Measurements from ENCODE around the gene ACACB. TPM values are rescaled to one million over a fixed set of nuclear protein-coding genes. Genes with fewer than 3 reads are reported as not detected.

ACACB gene
- total RNA-seq, 1 donor from 2014 or later, result 22.7 TPM

DNA sequence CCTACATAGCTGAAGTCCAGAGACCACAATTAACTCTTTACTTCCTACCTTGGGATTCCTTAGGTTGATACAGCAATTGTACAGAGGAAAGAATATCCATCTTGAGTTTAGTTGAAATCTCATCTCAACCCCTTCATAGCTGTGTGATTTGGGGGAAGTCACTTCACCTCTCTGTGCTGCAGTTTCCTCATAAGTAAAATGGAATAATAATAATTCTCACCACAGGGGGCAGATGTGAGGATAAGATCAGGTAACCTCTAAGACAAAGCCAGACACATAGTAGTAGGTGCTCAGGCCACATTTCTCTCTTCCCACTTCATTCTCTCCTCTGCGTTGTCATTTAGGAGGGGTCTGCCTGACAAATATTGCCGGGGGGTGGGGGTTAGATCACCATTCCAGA is 186.0 kb downstream of the ACACB start:
- Mint-ChIP-seq H3K9me3 (no peaks in the 10 kb centered on the region), H3K27ac (peak overlapping the region; percentile 42), H3K4me3 (no peak overlapping the region), H3K36me3 (no peaks in the 10 kb centered on the region), H3K27me3 (peaks cover 36% of the 10 kb centered on the region), H3K4me1 (ENCODE audit: unreplicated experiment) (peaks cover 6% of the 10 kb centered on the region)
- peak; percentile 32 for TF ChIP-seq CTCF (conservative IDR thresholded peaks at IDR 0.05)
- no peak for DNase-seq (ENCODE audit: extremely low spot score, unreplicated experiment)

GRCh38 chr12:109302770-109303169 is 186.4 kb downstream of the ACACB start:
- TF ChIP-seq CTCF (conservative IDR thresholded peaks at IDR 0.05), result peak; percentile 3

DNA sequence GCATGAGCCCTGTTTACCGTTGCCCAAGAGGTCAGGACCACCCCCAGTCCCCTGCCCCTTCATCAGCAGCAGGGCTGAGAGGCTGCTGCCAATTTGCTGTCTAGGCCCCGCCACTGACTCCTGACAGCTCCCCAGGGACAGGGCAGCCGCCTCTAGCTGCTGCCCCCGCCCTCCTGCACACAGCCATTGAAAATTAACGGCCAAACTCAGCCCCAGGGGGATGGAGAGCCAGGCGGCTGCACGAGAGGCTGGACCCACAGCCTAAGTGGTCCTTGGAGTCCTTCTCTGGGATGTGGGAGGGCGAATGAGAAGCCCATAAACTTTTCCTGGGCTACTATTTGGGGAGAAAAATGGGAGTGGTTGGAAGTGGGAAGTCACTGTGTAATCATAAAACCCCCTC is 188.1 kb downstream of the ACACB start:
- Mint-ChIP-seq H3K36me3 (no peaks in the 10 kb centered on the region), H3K4me3 (no peak overlapping the region), H3K4me1 (ENCODE audit: unreplicated experiment) (peaks cover 6% of the 10 kb centered on the region), H3K27ac (no peak overlapping the region), H3K27me3 (peaks cover 55% of the 10 kb centered on the region), H3K9me3 (no peaks in the 10 kb centered on the region)
- TF ChIP-seq CTCF (conservative IDR thresholded peaks at IDR 0.05), result no peak
- DNase-seq (ENCODE audit: extremely low spot score, unreplicated experiment), result no peak

More at GRCh38 chr12:109302770-109303169, 186.4 kb downstream of the ACACB start:
- no peak for DNase-seq (ENCODE audit: extremely low spot score, unreplicated experiment)
- no peaks in the 10 kb centered on the region for H3K36me3 Mint-ChIP-seq
- peak overlapping the region; percentile 42 for H3K27ac Mint-ChIP-seq
- H3K4me1 Mint-ChIP-seq (ENCODE audit: unreplicated experiment), result peaks cover 6% of the 10 kb centered on the region
- peaks cover 40% of the 10 kb centered on the region for H3K27me3 Mint-ChIP-seq
- no peak overlapping the region for H3K4me3 Mint-ChIP-seq
- H3K9me3 Mint-ChIP-seq, result no peaks in the 10 kb centered on the region

- DNase-seq (ENCODE audit: extremely low spot score, unreplicated experiment), result no peak
- TF ChIP-seq CTCF (conservative IDR thresholded peaks at IDR 0.05), result no peak
- Mint-ChIP-seq H3K27ac (no peak overlapping the region), H3K9me3 (no peaks in the 10 kb centered on the region), H3K4me1 (ENCODE audit: unreplicated experiment) (peaks cover 9% of the 10 kb centered on the region), H3K4me3 (no peak overlapping the region), H3K36me3 (no peaks in the 10 kb centered on the region), H3K27me3 (peaks cover 61% of the 10 kb centered on the region)
Observed at GRCh38 chr12:109305547-109305946, 189.2 kb downstream of the ACACB start.

DNA sequence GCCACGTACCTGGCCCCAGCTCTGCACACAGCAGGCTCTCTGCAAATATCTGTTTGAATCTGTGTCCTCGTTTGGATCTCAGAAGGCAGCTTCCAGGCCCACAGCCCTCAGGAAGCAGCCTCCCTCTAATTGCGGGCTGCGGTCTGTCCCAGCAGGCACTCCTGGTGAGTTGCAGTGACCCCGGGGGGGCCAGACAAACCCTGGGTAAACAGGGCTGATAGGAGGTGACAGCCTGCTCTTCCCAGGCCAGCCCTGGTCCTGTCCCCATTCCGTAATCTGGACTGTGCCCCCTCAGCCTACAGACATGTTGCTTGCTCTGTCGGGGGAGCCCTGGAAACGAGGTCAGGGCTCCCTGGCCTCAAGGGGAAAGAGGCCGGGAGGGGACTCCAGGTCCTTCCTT is 190.7 kb downstream of the ACACB start:
- DNase-seq (ENCODE audit: extremely low spot score, unreplicated experiment), result no peak
- peaks cover 12% of the 10 kb centered on the region for H3K4me1 Mint-ChIP-seq (ENCODE audit: unreplicated experiment)
- no peak for TF ChIP-seq CTCF (conservative IDR thresholded peaks at IDR 0.05)
- H3K4me3 Mint-ChIP-seq, result no peak overlapping the region
- H3K27me3 Mint-ChIP-seq, result peaks cover 65% of the 10 kb centered on the region
- no peaks in the 10 kb centered on the region for H3K36me3 Mint-ChIP-seq
- H3K9me3 Mint-ChIP-seq, result no peaks in the 10 kb centered on the region
- no peak overlapping the region for H3K27ac Mint-ChIP-seq

Measured in type B pancreatic cell (in vitro differentiated cells).